ENCODE measurements around the gene RGPD3.

The RGPD3 gene

GRCh38 chr2:106366204-106366885 is 101.9 kb downstream of the RGPD3 start:
- H3K27ac ChIP-seq, result no peak overlapping the region
- TF ChIP-seq ZFX (IDR thresholded peaks at IDR 0.05) (no peak), CTCF (conservative IDR thresholded peaks at IDR 0.05) (no peak)

- TF ChIP-seq CTCF (conservative IDR thresholded peaks at IDR 0.05) (no peak), ZFX (IDR thresholded peaks at IDR 0.05) (no peak)
- no peak overlapping the region for H3K27ac ChIP-seq
Measured at GRCh38 chr2:106363791-106364190, 104.4 kb downstream of the RGPD3 start.

- TF ChIP-seq ZFX (IDR thresholded peaks at IDR 0.05) (no peak), CTCF (conservative IDR thresholded peaks at IDR 0.05) (no peak)
- H3K27ac ChIP-seq, result no peak overlapping the region
Measured at GRCh38 chr2:106362789-106363188, 105.4 kb downstream of the RGPD3 start.

- no peak overlapping the region for H3K27ac ChIP-seq
- TF ChIP-seq CTCF (conservative IDR thresholded peaks at IDR 0.05) (no peak), ZFX (IDR thresholded peaks at IDR 0.05) (no peak)
Measured at GRCh38 chr2:106359512-106359911, 108.7 kb downstream of the RGPD3 start.

GRCh38 chr2:106358521-106358920 is 109.7 kb downstream of the RGPD3 start:
- TF ChIP-seq CTCF (conservative IDR thresholded peaks at IDR 0.05) (no peak), ZFX (IDR thresholded peaks at IDR 0.05) (no peak)
- no peak overlapping the region for H3K27ac ChIP-seq

GRCh38 chr2:106358081-106358480 is 110.1 kb downstream of the RGPD3 start:
- TF ChIP-seq ZFX (IDR thresholded peaks at IDR 0.05) (no peak), CTCF (conservative IDR thresholded peaks at IDR 0.05) (no peak)
- no peak overlapping the region for H3K27ac ChIP-seq

GRCh38 chr2:106356291-106356690 is 111.9 kb downstream of the RGPD3 start:
- TF ChIP-seq ZFX (IDR thresholded peaks at IDR 0.05), result no peak
- no peak for TF ChIP-seq CTCF (conservative IDR thresholded peaks at IDR 0.05)
- no peak overlapping the region for H3K27ac ChIP-seq
